Psoas muscle (tissue), 8 donors: ENCODE measurements around the gene MRPL11. TPM values are rescaled to one million over a fixed set of nuclear protein-coding genes. Genes with fewer than 3 reads are reported as not detected.
"Not testable (repeated sequence)": the region's sequence is repeated elsewhere in the genome, so short reads cannot be mapped to it uniquely, and the experiment has no call there.

Experiments
- ATAC-seq, 4 donors: fragments of 200-7000 bp; cut with Tn5 transposase; one replicate each; pipeline ENCODE4 v1.9.1; 2020; ENCODE audit warnings: moderate library complexity in 3 of 4, mild to moderate bottlenecking in 2 of 4
- DNase-seq, 2 donors: peaks; one replicate each; pipeline ENCODE4 v3.0.0-alpha.2; 2020
- H3K27ac ChIP-seq: fragments of 200-600 bp; one replicate; pipeline ENCODE4 v1.8.0; 2022
- H3K27me3 ChIP-seq, 3 donors: fragments of 200-600 bp in 1 of 3; one replicate each; pipeline versions ENCODE4 v1.6.1 to v1.8.0; 2013 to 2022; ENCODE audit warnings: low read length in 2 of 3, mild to moderate bottlenecking in 2 of 3, moderate library complexity in 1 of 3; ENCODE audit not compliant: insufficient read depth in 3 of 3
- H3K36me3 ChIP-seq, 2 donors: fragments of 200-600 bp in 1 of 2; one replicate each; pipeline versions ENCODE4 v1.6.1 to v1.8.0; 2013 to 2022; ENCODE audit warnings: low read depth in 1 of 2, mild to moderate bottlenecking in 1 of 2, moderate library complexity in 1 of 2; ENCODE audit not compliant: insufficient read depth in 1 of 2
- H3K4me1 ChIP-seq: fragments of 200-600 bp; one replicate; pipeline ENCODE4 v1.8.0; 2022
- H3K4me3 ChIP-seq: fragments of 200-600 bp; one replicate; pipeline ENCODE4 v1.8.0; 2022; ENCODE audit warnings: mild to moderate bottlenecking
- H3K9me3 ChIP-seq: fragments of 200-600 bp; one replicate; pipeline ENCODE4 v1.8.0; 2022
- CTCF ChIP-seq: fragments of 200-600 bp; IDR thresholded peaks from one replicate; pipeline ENCODE4 v1.8.0; 2022; ENCODE audit warnings: antibody characterized with exemption
- WGBS, 3 donors: extraction: QIAGEN DNeasy Blood & Tissue Kit; methylation state at CpG; one replicate each; pipeline versions ENCODE4 v1.1.6 to v1.1.7; 2013; 5-methylcytosine and 5-hydroxymethylcytosine counted together
- intact Hi-C, 2 donors: fragments of 100-400 bp; cut with DNase I; formaldehyde crosslinking; loops; one replicate each; pipeline versions ENCODE4 v1.11.0 to v1.14.2; 2022
- polyA plus RNA-seq, 3 donors: library from polyadenylated mRNA; stranded (reverse); fragments of 200-250 nt; gene quantifications; one replicate each; pipeline ENCODE4 v1.2.3, GENCODE V29; 2013
- total RNA-seq, 4 donors: library from RNA; stranded (reverse); fragmentation: NEBNext Ultra II Directional in 2 of 4; extraction: Animal tissue kit (Norgen Biotek cat#: 25700) in 2 of 4; gene quantifications; one replicate each; pipeline versions ENCODE4 v1.2.1 to v1.2.4, GENCODE V29; 2021 to 2023
- donor health status: healthy with polysubstance abuse.
- donor health status: DM: no; HTN: no; CAD: no; lungs with moderate emphysema.
- donor health status: Bipolar disorder and iron deficiency.
- donor health status: healthy.
- donor health status: DM: yes; HTN: yes; CAD: no.
- donor health status: DM: no; HTN: no; CAD: no.
- donor health status: DM: no; HTN: no; CAD: no.
- donor health status: DM: yes; HTN: yes; CAD: no.

Gene MRPL11
- total and polyA plus RNA-seq, 7 donors: 37.0 to 60.9 (median 57.4) TPM

- intact Hi-C loops: no loop called here
- DNase-seq (no peak), ATAC-seq (no peak)
- Histone ChIP-seq H3K9me3 (no peaks in the 10 kb centered on the region), H3K27ac (no peak overlapping the region), H3K27me3 (no peaks in the 10 kb centered on the region), H3K4me3 (no peak overlapping the region), H3K36me3 (peaks cover 0 to 10% of the 10 kb centered on the region in 2 donors), H3K4me1 (peaks cover 3% of the 10 kb centered on the region)
- TF ChIP-seq CTCF: no peak
- WGBS, 3 donors: 80 to 94% (median 86%) methylated on average over 1 of the region's 1 CpG
Observed at GRCh38 chr11:66464916-66465315, 26.3 kb upstream of the MRPL11 start.

DNA sequence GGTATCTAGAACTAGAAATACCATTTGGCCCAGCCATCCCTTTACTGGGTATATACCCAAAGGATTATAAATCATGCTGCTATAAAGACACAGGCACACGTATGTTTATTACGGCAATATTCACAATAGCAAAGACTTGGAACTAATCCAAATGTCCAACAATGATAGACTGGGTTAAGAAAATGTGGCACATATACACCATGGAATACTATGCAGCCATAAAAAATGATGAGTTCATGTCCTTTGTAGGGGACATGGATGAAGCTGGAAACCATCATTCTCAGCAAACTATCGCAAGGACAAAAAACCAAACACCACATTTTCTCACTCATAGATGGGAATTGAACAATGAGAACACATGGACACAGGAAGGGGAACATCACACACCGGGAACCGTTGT, 25.5 kb upstream of the MRPL11 start:
- H3K4me3 ChIP-seq, DNase-seq, H3K27me3 ChIP-seq, ATAC-seq, H3K4me1 ChIP-seq, H3K27ac ChIP-seq, intact Hi-C loops, H3K36me3 ChIP-seq, H3K9me3 ChIP-seq: not testable (repeated sequence)
- WGBS, 3 donors: 83 to 88% (median 84%) methylated on average over 5 of the region's 5 CpGs

GRCh38 chr11:66462911-66463310, 24.3 kb upstream of the MRPL11 start:
- ATAC-seq (no peak), DNase-seq (no peak)
- Histone ChIP-seq H3K27ac (no peak overlapping the region), H3K36me3 (no peaks in the 10 kb centered on the region), H3K27me3 (no peaks in the 10 kb centered on the region), H3K4me1 (peaks cover 3% of the 10 kb centered on the region), H3K9me3 (no peaks in the 10 kb centered on the region), H3K4me3 (no peak overlapping the region)
- TF ChIP-seq CTCF: no peak
- 78 to 93% (median 92%) methylated on average over 3 of the region's 3 CpGs for WGBS, 3 donors
- intact Hi-C loops: no loop called here

- Histone ChIP-seq H3K36me3 (no peaks in the 10 kb centered on the region), H3K4me3 (no peak overlapping the region), H3K27ac (no peak overlapping the region), H3K27me3 (no peaks in the 10 kb centered on the region), H3K4me1 (peaks cover 3% of the 10 kb centered on the region), H3K9me3 (no peaks in the 10 kb centered on the region)
- DNase-seq (no peak), ATAC-seq (no peak)
- intact Hi-C loops: no loop called here
- TF ChIP-seq CTCF: no peak
Observed at GRCh38 chr11:66462010-66462409, 23.4 kb upstream of the MRPL11 start.

DNA sequence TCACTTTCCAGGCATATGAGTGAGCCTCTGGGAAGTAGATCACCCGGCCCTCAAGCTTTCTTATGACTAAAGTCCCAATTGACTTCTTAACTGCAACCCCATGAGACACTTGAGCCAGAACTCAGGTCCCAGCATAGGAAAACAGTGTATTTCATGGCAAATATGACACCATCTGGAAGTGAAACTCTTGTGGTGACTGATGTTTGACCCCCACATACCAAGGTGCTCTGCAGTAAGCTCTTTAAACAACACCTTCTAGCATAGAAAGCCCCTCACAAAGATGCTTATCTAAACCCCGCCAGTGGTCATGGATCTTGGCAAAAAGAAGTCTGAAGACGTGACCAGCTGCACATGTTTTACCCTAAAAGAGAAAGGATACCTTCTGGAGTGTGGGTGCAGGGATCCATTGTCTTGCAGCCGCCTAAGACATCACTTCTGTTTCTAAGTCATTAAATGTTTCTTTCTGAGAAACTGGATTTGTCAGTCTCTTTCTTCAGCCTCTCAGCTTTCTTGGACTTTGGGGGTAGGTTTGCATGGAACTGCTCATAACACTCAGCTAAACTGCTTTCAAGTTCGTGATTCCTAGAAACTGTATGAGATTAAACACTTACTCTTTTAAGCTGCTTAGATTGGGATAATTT, 20.6 kb upstream of the MRPL11 start:
- Histone ChIP-seq H3K27me3 (no peaks in the 10 kb centered on the region), H3K4me1 (no peaks in the 10 kb centered on the region), H3K27ac (no peak overlapping the region), H3K36me3 (no peaks in the 10 kb centered on the region), H3K9me3 (no peaks in the 10 kb centered on the region), H3K4me3 (no peak overlapping the region)
- intact Hi-C loops: no loop called here
- WGBS, 3 donors: 29 to 48% (median 45%) methylated on average over 5 of the region's 5 CpGs
- no peak for TF ChIP-seq CTCF
- ATAC-seq: no peak
- no peak for DNase-seq
